Esophagus muscularis mucosa (tissue), 4 donors: ENCODE data around the gene WFDC5.

ENCODE experiments used
- CTCF ChIP-seq, 3 experiments: fragments of 200-600 bp in 2 of 3; fragments of 450-650 bp in 1 of 3; sonication (generic) in 2 of 3; IDR thresholded peaks; one replicate each; pipeline ENCODE4 v1.5.1; 2017 to 2019; ENCODE audit warnings: antibody characterized with exemption in 3 of 3, mild to moderate bottlenecking in 2 of 3, moderate library complexity in 1 of 3
- EP300 ChIP-seq: sonication (generic); formaldehyde crosslinking; IDR thresholded peaks from one replicate; pipeline ENCODE4 v1.6.1; 2017; ENCODE audit warnings: antibody characterized with exemption
- POLR2A ChIP-seq: fragments of 450-650 bp; IDR thresholded peaks from one replicate; pipeline ENCODE4 v1.6.1; 2017; ENCODE audit warnings: antibody characterized with exemption, moderate library complexity, mild to moderate bottlenecking, low read depth
- POLR2AphosphoS5 ChIP-seq, 2 donors: sonication (generic); formaldehyde crosslinking; IDR thresholded peaks; one replicate each; pipeline ENCODE4 v1.6.1; 2017; ENCODE audit warnings: antibody characterized with exemption in 2 of 2

- TF ChIP-seq EP300: no peak
- no peak for TF ChIP-seq POLR2A
- TF ChIP-seq CTCF (IDR thresholded peaks at IDR 0.05): no peak
- TF ChIP-seq POLR2AphosphoS5 (IDR thresholded peaks at IDR 0.05): no peak
Measured at GRCh38 chr20:45072066-45072465, 42.9 kb downstream of the WFDC5 start.
